ENCODE results near the gene SLC43A2. TPM values are rescaled to one million over a fixed set of nuclear protein-coding genes. Genes with fewer than 3 reads are reported as not detected.
"Not testable (repeated sequence)": the region's sequence is repeated elsewhere in the genome, so short reads cannot be mapped to it uniquely, and the experiment has no call there.

The SLC43A2 gene
- total and polyA plus RNA-seq, 4 donors, result 0.63 to 7.9 (median 4.7) TPM

GRCh38 chr17:1673041-1673785, 44.6 kb upstream of the SLC43A2 start:
- Histone ChIP-seq H3K36me3 (ENCODE audit: control insufficient read depth in 4 of 4, insufficient read depth in 3 of 4, low read depth in 1 of 4, low read length in 3 of 4) (peaks cover 26 to 82% (median 65%) of the 10 kb centered on the region in 4 donors), H3K9ac (ENCODE audit: low read depth in 1 of 2, low read length in 2 of 2) (no peak overlapping the region), H3K4me1 (ENCODE audit: control insufficient read depth in 4 of 4, insufficient read depth in 4 of 4, low read length in 3 of 4) (peaks cover 0 to 4% (median 1%) of the 10 kb centered on the region in 4 donors), H3K4me3 (ENCODE audit: low read depth in 1 of 3, low read length in 3 of 3) (no peak overlapping the region), H3K27ac (ENCODE audit: low read depth in 1 of 2, low read length in 2 of 2) (no peak overlapping the region), H3K9me3 (ENCODE audit: control insufficient read depth in 4 of 4, low read length in 3 of 4) (no peaks in the 10 kb centered on the region), H3K27me3 (ENCODE audit: control insufficient read depth in 4 of 4, insufficient read depth in 4 of 4, low read length in 3 of 4) (no peaks in the 10 kb centered on the region)
- no peak for DNase-seq (ENCODE audit: low spot score)
- 93% methylated on average over 26 of the region's 26 CpGs for WGBS
- TF ChIP-seq ZBTB33 (IDR thresholded peaks at IDR 0.05) (no peak), RAD21 (IDR thresholded peaks at IDR 0.05) (no peak), SP1 (IDR thresholded peaks at IDR 0.05) (no peak), FOXA2 (IDR thresholded peaks at IDR 0.05) (no peak), RXRA (IDR thresholded peaks at IDR 0.05) (no peak)

GRCh38 chr17:1663934-1664333, 35.3 kb upstream of the SLC43A2 start:
- H3K36me3 ChIP-seq (ENCODE audit: control insufficient read depth in 4 of 4, insufficient read depth in 3 of 4, low read depth in 1 of 4, low read length in 3 of 4), result peaks cover 20 to 72% (median 48%) of the 10 kb centered on the region in 4 donors
- not testable (repeated sequence) for H3K4me1 ChIP-seq (ENCODE audit: control insufficient read depth in 4 of 4, insufficient read depth in 4 of 4, low read length in 3 of 4)

GRCh38 chr17:1661045-1661444, 32.4 kb upstream of the SLC43A2 start:
- H3K27me3 ChIP-seq (ENCODE audit: control insufficient read depth in 4 of 4, insufficient read depth in 4 of 4, low read length in 3 of 4), result no peaks in the 10 kb centered on the region
- no peaks in the 10 kb centered on the region for H3K9me3 ChIP-seq (ENCODE audit: control insufficient read depth in 4 of 4, low read length in 3 of 4)
- WGBS, result 93% methylated on average over 12 of the region's 12 CpGs
- TF ChIP-seq RAD21 (IDR thresholded peaks at IDR 0.05), result no peak
- no peak for TF ChIP-seq RXRA (IDR thresholded peaks at IDR 0.05)
- no peak for TF ChIP-seq TAF1 (conservative IDR thresholded peaks at IDR 0.05)
- TF ChIP-seq REST (IDR thresholded peaks at IDR 0.05), result no peak
- no peak for TF ChIP-seq HNF4G (IDR thresholded peaks at IDR 0.05)
- no peak for TF ChIP-seq FOXA2 (IDR thresholded peaks at IDR 0.05)
- no peak for TF ChIP-seq YY1 (IDR thresholded peaks at IDR 0.05)
- no peak for TF ChIP-seq EGR1 (IDR thresholded peaks at IDR 0.05; ENCODE audit: low read depth in 2 of 2)
- H3K4me3 ChIP-seq (ENCODE audit: low read depth in 1 of 3, low read length in 3 of 3), result no peak overlapping the region
- DNase-seq (ENCODE audit: low spot score), result no peak
- no peaks in the 10 kb centered on the region for H3K4me1 ChIP-seq (ENCODE audit: control insufficient read depth in 4 of 4, insufficient read depth in 4 of 4, low read length in 3 of 4)
- H3K36me3 ChIP-seq (ENCODE audit: control insufficient read depth in 4 of 4, insufficient read depth in 3 of 4, low read depth in 1 of 4, low read length in 3 of 4), result peaks cover 26 to 77% (median 61%) of the 10 kb centered on the region in 4 donors
- no peak overlapping the region for H3K9ac ChIP-seq (ENCODE audit: low read depth in 1 of 2, low read length in 2 of 2)
- H3K27ac ChIP-seq (ENCODE audit: low read depth in 1 of 2, low read length in 2 of 2), result no peak overlapping the region

More at GRCh38 chr17:1663934-1664333, 35.3 kb upstream of the SLC43A2 start:
- not testable (repeated sequence) for H3K4me3 ChIP-seq (ENCODE audit: low read depth in 1 of 3, low read length in 3 of 3); H3K27me3 ChIP-seq (ENCODE audit: control insufficient read depth in 4 of 4, insufficient read depth in 4 of 4, low read length in 3 of 4); H3K9me3 ChIP-seq (ENCODE audit: control insufficient read depth in 4 of 4, low read length in 3 of 4); H3K27ac ChIP-seq (ENCODE audit: low read depth in 1 of 2, low read length in 2 of 2); H3K9ac ChIP-seq (ENCODE audit: low read depth in 1 of 2, low read length in 2 of 2); DNase-seq (ENCODE audit: low spot score)
- 96% methylated on average over 5 of the region's 5 CpGs for whole genome bisulfite sequencing

All from liver (tissue), 9 donors.